Cerebellar nuclear complex (tissue), 1 donor: ENCODE data around the gene LMBR1.

Source experiments
- DNase-seq, 2 experiments: peaks; one replicate each; lab custom pipeline; 2025; lab: John Stamatoyannopoulos, UW

The LMBR1 gene

DNA sequence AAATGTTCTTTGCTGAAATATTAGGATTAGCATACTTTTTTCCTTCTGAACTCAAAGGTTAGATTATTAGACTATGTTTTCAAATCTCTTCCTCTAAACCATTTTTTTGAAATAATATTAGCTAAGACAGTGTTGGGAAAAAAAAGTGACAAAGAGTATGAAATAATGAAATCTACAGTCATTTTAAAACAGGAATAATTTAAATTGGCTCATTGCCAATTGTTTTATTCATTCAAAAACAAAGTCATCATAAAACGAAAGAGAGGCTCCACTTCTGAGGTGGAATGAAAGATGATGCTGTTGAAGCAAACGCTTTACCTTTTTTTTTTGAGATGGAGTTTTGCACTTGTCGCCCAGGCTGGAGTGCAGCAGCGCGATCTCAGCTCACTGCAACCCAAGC, 201.2 kb downstream of the LMBR1 start:
- no peak for DNase-seq

DNA sequence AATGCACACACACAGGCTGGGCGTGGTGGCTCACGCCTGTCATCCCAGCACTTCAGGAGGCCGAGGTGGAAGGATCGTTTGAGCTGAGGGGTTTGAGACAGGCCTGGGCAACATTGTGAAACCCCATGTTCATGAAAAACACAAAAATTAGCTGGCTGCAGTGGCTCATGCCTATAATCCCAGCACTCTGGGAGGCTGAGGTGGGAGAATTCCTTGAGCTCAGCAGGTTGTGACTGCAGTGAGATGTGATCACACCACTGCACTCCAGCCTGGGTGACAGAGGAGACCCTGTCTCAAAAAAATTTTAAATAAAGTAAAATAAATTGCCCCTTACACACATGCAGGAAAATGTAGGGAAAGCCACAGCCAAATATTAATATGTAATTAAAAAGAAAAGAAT, 208.3 kb downstream of the LMBR1 start:
- no peak for DNase-seq

DNA sequence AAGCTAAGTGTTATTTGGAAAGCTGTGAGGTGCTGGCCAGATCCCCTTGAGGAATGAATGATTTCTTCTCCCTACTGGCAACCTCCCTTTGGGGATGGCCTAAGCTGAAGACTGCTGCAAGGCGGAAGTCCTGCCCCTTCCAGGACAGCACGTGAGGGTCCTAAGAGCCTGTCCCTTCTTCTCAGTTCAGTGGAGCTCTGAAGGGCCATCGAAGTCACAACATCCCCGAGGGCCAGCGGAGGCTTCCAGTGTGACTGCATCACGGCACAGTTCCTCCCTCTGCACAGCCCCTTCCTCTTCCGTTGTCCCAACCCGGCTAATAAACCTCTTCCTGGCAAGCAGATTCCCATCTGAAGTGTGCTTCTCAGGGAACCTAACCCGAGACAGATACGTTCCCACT, 208.7 kb downstream of the LMBR1 start:
- no peak for DNase-seq

DNA sequence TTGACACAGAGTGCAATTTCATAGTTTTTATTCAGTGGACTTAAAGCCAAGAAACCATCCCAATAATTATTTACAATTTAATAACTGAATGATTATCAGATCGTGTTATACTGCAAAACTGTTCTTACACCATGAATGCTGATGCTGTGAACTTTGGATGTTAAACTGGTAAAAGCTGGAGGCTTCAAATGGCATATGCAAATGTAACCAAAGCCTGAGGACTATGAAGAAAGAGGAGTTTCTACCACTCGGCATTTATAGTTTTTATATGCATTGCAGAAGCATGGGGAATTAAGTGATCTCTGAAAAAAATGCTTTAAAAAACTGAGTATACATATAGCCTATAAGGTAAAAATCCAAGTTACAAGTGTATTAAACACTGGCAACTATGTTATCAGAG, 210.1 kb downstream of the LMBR1 start:
- no peak for DNase-seq

DNA sequence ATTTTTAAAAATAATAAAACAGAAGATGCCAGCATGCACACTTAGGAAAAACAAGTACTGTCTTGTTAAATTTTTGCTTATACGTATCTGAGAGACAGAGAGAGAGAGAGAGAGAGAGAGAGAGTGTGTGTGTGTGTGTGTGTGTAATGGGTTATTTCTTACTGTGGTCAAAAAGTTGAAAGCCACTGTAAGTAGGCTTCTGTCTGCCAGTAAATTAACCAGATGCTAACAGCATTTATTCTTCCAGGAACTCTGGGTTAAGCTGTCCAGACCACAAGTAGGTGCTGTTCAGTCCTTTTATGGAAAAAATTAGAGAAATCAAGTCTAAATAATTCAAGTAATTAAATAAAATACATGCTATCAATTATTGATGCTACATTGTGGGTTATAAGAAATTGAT, 212.7 kb downstream of the LMBR1 start:
- no peak for DNase-seq

DNA sequence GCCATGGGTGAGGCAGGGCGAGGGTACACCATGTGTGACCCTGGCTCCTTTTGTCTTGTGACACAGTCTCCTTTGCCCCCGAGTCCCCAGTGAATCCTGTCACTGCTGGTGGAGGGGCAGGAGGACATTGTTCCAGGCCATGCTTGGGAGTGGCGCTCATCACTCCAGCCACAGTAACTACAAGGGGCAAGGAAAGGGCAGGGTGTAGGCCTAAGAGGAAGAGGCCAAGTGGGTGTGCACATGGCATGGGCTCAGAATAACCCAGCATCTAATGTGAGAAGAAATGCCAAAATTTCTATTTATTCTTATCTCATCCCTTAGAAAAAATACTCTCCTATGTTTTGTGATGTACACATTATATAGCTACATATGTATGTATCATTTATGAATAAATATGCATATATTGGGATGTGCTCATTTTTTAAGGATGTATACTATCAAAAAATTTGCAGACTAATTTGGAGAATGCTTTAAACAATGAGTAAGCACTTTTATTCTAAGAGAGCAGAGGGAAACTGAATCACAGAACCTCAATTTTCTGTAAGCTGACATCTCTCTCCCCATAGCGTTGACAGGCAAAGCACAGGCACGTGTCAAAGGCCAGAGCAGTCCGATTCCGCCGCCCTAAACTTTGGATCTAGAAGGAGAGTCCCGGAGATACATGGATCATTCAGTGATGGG, 215.5 kb downstream of the LMBR1 start:
- no peak for DNase-seq

DNA sequence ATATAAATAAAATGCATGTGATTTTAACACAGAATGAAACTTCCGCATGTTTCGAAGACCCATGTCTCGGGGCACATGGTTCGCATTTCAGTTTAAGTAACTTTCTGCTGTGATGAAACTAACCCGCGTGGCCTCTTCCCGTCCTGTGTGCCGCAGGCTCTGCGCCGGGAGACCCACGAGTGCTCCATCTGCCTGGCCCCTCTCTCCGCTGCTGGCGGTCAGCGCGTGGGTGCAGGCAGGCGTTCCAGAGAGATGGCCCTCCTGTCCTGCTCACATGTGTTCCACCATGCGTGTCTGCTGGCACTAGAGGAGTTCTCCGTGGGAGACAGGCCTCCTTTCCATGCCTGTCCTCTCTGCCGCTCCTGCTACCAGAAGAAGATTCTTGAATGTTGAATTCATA, 216.7 kb downstream of the LMBR1 start:
- DNase-seq, result no peak

DNA sequence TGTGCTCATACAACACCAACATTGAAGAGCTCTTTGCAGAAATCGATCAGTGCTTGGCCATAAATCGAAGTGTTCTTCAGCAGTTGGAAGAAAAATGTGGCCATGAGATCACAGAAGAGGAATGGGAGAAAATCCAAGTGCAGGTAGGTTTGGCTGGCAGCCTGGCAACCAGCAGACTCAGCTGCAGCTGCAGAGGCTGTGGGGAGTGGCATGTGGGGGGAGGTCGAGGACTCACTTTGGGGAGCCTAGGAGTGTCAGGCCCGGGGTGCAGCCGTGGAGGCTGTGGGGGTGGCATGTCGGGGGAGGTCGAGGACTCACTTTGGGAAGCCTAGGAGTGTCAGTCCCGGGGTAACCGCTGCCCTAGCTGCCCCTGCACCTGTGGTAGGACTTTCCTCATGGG, 217.3 kb downstream of the LMBR1 start:
- no peak for DNase-seq

DNA sequence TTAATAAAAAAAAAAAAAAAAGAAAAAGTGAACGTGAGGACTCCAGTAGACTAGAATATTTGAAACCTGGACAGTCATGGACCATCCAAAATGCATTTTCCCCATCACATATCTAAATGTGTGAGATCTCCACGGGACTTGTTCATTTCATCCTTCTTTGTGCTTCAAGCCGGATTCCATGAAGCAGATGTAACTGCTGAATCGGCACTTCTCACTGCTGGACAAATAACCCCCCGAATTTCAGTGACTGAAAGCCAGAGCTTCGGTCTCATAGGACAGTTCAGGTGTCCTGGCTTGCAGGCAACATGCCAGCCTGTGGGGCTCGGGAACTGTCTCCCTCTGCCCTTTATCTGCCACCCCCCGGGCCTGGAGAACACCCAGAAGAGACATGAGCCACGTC, 219.1 kb downstream of the LMBR1 start:
- DNase-seq, result no peak

DNA sequence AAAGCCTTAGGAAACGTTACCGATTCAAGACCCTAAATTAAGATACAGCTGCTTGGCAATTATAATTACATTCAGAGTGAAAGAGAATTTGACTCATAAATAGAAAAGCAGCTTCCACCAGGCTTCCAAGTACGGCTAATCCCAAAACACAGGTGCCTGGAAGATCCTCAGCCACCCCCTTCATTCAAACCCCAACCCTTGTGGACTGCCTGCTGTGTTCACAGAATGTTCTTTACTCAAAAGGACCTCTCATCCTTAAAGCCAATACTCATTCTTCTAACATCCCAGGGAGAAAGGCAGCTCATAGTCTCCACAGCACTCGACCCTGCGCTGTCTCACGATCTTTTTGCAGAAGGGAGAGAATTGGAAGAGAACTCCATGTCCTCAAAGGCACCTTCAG, 219.5 kb downstream of the LMBR1 start:
- DNase-seq, result no peak

DNA sequence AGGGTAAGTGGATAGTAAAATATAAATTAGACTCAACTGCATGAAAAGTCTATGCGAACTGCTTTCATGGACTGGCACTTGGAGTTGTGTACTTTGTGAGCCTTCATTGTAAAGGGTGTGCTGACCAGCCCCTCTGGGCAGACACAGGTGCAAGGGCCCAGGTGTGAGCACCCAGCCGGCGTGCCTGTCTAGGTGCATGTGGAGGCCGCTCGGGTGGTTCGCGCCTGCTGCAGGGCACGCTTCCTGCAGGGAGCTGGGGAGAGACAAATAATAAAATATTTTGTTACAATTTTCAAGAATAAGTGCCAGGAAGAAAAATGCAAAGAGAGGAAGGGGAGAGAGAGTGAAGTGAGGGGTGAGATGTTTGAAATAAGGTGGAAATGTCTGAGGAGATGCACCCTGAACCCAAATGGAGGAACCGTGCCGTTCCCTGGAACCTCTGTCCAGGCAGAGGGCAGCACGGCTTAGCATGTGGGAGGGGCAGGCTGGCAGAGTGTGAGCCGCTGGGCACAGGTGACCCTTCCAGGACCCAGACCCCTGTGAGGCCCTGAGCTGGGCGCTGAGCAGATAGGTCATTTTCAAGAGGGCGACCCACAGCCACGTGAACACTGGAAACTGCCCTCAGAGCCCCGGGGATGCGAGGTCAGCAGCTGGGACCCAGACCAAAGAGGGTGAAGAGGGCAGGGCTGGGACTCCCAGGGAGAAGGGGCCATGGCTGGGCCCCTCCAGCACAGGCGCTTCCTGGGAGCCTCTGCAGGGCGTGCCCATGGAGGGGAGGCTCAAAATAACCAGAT, 223.8 kb downstream of the LMBR1 start:
- no peak for DNase-seq

DNA sequence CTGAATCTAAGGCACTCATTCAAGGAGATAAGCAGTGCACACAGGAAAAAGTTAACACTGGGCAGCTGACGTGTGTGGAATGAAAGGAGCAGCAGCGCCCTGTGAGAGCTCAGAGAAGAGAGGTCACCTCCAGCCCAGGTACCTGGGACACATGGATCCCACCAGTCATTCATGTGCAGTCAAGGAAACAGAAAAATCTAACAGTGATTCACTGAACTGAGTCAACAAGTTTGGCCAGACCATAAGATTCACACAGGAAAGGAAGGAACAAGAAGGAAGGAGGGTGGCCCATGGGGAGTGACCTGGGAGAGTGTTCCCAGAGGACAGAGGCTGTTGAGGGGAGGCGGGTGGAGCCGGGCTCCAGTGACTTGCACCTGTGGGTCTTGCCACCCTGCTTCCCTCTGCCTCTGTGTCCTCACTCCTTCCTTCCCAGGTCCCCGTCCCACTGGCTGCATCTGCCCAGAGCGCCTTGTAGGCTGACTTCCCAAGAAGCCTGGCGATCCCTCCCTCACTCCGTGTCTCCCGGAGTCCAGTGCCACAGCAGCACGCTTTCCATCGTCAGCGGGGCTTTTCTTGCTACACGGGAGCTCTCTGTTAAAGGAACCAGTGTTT, 224.7 kb downstream of the LMBR1 start:
- no peak for DNase-seq

DNA sequence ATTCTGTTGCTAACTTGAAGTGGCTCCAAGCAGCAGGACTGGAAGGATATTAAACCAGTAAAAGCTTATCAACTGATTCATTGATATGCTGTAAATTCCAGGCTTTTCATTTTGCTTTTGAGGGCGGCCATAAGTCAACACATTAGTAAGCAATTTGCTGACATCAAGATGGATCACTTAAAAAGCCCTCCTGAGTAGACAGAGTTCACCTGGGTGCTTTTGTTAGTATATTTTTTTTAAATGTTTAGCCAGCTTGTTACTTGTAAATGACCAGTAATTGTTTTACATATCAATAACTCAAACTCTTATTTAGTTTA, 225.9 kb downstream of the LMBR1 start:
- DNase-seq, result no peak

DNA sequence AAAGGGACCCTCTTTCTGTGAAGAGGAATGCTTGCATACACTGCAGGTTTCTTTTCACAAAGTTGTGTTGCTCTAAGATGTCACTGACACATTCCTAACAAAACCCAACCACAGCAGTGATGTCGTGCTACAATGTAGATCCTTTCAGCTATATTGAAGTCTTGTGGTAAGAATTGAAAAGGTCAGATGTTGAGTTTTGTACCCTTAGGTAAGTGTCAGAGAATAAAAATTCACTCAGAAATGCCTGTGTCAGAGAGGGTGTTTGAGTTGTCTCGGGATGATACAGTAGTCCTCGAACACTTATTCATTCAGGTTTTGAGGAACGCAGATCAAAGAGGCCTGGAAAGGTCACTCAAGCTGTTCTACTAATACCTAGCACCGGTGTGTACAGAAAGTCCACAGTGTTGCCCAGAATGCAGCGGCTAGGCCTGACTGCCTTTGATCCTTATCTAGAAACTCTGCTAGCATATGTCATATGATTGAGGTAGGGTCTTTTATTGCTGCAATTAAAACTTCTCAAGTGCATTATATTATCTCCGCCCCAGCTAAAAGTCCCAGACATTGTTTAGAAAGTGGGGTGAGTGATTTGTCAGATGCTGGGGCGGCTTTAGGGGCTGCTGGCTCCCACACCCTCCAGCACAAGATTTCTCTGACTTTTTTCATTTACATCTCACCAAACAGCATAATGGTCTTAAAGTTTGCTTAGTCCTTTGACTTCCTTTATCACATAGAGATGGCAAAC, 226.4 kb downstream of the LMBR1 start:
- no peak for DNase-seq

DNA sequence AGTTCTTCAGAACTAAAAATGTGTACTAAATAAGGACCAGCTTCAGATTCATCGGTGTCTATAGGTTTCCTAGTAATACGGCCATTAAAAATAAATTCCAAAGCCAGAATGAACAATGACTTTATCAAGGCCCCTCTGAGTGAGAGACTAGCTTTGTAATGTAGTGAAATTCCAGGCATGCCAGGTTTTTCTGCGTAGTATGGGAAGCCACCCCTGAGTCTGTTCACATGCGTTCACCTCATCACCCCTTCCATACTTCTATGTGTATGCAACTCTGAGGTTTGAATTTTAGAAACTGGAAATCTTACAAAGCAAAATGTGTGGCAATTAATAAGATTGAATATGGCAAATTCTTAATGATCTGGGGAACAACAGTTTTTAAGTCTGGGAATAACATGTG, 227.9 kb downstream of the LMBR1 start:
- DNase-seq, result no peak

DNA sequence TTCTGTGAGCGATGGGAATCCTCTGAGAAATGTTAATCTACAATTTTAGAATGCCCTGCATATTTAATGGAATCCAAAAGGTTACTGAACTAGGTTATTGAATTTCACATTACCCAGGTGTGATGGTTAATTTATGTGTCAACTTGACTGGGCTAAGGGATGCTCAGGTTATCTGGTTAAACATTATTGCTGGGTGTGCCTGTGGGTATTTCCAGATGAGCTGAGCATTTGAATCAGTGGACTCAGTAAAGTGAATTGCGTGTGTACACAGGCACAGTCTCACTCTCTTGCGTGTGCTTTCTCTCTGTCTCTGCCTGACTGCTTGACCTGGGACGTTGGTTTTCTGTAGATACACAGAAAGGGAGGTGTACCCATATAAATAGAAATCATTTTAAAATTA, 230.7 kb downstream of the LMBR1 start:
- DNase-seq, result no peak

DNA sequence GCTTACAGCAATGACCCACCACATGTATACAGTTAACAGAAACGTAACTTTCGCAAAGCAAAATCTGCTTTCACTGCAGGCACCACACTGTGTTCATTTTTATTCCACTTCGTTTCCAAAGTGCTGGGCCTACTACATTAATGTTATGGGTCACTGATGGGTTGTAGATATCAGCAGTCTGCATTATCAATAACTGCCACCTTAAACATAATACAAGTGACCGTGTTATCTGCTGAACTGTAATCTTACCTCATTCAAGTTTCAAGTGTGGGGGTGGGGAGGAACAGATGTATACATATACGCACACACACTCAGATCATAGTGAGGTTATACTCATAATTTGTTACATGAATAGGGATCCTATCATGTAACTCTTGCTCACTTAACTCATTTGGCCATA, 231.3 kb downstream of the LMBR1 start:
- DNase-seq, result no peak

DNA sequence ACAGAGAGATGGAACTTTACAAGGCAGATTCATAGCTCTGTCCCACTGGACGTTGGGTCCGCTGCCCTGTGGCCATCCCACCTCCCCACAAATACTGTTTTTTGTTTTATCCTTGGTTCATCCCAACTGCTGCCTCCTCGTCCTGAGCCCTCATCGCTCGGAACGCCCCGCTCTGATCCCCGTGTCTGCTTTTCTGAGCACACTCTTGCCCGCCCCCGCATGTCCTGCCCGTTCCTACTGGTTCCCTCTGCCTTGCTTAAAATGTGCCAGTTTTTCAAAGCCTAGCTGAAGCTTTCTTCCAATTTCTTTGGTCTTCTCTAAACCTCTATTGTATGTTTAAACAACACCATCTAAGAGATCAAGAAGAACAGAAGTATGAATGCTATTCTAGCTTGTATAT, 233.0 kb downstream of the LMBR1 start:
- no peak for DNase-seq

DNA sequence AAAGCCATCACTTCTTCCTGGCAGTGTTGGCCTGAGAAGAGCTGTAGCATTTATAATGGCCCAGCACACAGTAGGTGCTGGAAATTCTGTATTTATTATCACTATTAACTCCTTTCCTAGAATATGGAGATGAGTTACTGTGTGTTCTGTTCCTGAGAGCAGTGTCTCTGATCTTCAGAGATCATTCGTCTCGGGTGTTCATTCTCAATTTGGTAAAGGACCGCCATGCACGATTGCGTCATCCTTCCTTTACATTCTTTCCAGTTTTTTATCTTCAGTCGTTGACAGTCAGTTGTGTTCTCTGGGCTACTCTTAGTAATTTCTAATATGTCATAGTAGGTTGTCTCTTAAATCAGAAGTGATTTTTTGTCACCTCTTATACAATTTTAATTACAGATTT, 233.8 kb downstream of the LMBR1 start:
- DNase-seq, result no peak

DNA sequence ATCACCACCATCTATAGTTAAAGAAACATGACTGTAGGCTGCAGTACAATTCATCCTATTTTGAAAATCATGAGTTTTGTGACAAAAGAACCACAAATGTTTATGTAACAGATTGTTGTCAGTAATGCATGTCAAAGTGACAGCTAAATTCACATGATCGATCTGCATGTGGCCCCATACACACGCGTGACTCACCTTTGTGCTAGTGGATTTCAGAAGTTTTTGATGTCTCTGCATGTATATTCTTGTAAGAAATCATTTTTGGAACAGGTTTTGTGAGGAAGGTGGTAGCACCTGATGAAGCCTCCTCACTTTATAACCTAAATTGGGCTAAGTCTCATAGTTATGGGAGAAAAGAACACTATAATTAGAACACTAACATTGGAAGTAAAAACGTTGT, 235.3 kb downstream of the LMBR1 start:
- DNase-seq, result no peak

DNA sequence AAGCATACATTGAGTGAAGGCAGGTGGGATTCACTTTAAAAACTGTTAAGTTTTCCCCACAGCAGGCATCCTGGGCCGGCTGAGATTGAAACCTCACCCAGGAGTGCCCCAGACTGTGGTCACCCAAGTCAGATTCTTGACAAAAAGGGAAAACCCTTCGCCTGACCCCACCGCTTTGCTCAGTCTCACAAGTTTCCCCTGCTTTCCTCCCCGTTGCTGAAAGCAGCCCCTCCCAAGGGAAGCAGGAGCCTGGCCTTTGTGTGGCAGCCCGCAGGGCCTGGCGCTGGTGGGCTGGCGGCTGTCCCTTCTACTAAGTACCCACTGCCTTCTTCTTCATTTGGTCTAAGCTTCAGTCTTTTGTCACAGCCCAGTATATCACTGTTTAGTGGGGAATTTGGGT, 236.4 kb downstream of the LMBR1 start:
- no peak for DNase-seq

DNA sequence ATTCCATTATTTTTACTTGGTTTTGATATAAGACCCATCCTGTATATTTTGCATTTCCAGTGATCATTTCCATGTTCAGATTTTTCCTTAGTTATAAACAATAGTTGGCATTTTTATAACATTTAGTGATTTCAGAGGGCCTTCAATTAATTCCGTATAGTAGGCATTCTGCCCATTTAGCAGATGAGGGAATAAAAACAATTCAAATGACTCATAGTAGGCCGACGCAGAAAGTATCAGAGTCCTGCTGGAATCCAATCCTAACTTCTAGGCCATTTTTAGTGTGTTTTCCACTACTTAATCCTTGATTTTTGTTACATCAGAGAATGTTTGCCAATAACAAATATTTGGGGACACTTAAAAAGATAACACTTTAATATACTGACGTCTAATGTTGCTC, 237.0 kb downstream of the LMBR1 start:
- no peak for DNase-seq

DNA sequence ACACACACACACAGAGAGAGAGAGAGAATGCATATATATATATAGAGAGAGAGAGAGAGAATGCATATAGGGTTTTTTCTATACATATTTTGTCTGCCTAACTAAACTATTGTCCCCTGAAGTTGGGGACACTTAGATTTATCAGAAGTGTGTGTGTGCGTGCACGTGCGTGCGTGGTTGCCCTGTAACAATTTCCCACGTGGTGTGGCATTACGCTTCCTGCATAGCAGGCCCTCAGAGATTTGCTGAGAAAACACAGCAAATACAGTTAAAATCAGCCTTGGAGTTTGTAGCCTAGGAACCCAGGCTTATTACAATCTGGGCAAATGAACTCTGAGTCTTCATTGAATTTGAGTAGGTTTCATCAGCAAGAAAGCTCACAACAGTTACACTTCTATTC, 237.7 kb downstream of the LMBR1 start:
- no peak for DNase-seq
